ENCODE data around the gene PCSK7. TPM values are rescaled to one million over a fixed set of nuclear protein-coding genes. Genes with fewer than 3 reads are reported as not detected.

Gene PCSK7
- total RNA-seq, 4 donors from 2014 or later: 39.8 to 78.1 (median 50.0) TPM

DNA sequence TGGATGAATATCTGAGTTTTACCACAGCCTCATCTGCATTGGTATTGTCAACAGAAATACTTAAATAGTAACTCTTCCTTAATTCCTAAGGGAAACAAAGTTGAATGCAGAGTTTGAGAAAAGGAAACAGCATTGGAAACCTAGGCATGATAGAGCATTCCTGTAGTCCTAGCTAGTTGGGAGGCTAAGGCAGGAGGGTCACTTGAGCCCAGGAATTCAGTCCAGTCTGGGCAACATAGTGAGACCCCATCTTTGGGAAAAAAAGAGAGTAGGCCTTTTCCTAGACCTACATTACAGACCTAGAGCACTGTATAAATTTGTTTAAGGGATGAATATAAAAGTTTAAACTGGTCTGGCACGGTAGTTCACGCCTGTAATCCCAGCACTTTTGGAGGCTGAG lies 74.4 kb downstream of the PCSK7 start:
- DNase-seq (ENCODE audit: low spot score) (no peak), ATAC-seq (ENCODE audit: low FRiP score) (no peak)
- TF ChIP-seq, protein P1, sequence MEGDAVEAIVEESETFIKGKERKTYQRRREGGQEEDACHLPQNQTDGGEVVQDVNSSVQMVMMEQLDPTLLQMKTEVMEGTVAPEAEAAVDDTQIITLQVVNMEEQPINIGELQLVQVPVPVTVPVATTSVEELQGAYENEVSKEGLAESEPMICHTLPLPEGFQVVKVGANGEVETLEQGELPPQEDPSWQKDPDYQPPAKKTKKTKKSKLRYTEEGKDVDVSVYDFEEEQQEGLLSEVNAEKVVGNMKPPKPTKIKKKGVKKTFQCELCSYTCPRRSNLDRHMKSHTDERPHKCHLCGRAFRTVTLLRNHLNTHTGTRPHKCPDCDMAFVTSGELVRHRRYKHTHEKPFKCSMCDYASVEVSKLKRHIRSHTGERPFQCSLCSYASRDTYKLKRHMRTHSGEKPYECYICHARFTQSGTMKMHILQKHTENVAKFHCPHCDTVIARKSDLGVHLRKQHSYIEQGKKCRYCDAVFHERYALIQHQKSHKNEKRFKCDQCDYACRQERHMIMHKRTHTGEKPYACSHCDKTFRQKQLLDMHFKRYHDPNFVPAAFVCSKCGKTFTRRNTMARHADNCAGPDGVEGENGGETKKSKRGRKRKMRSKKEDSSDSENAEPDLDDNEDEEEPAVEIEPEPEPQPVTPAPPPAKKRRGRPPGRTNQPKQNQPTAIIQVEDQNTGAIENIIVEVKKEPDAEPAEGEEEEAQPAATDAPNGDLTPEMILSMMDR (IDR thresholded peaks at IDR 0.05): no peak

DNA sequence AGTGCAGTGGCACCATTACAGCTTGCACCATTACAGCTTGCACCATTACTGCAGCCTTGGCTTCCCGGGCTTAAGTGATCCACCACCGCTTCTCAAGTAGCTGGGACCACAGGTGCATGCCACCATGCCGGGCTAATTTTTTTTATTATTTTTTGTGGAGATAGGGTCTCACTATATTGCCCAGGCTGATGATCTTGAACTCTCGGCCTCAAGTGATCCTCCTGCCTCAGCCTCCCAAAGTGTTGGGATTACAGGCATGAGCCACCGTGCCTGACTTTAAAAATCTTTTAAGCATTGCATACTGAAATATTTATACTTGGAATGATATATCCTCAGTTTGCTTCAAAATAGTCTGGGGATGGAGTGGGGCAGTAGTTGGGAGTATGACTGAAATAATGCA lies 77.4 kb downstream of the PCSK7 start:
- TF ChIP-seq, protein P1 (IDR thresholded peaks at IDR 0.05): no peak
- no peak for DNase-seq (ENCODE audit: low spot score)
- no peak for ATAC-seq (ENCODE audit: low FRiP score)

Small RNA genes within 50 kb of the gene (small RNA-seq; reads per million reads assigned to genes)
- not detected for gene RF00564

Other genes starting within 250 kb of the PCSK7 start
- gene SIK3, start 133.6 kb downstream of the PCSK7 start, total RNA-seq: 10 to 100 TPM; 31.2 to 54.6 (median 50.2) TPM
- 100 to 1,000 TPM in 2 of 4 donors, 10 to 100 TPM in 2; 76.0 to 108 (median 98.6) TPM for gene PAFAH1B2, start 87.8 kb downstream of the PCSK7 start, total RNA-seq
- 100 to 1,000 TPM in 1 of 4 donors, 10 to 100 TPM in 3; 63.4 to 101 (median 81.1) TPM for gene SIDT2, start 53.3 kb downstream of the PCSK7 start, total RNA-seq
- 1,000 to 10,000 TPM in 1 of 4 donors, 100 to 1,000 TPM in 3; 731 to 1,161 (median 827) TPM for gene TAGLN, start 32.7 kb downstream of the PCSK7 start, total RNA-seq
- 10 to 100 TPM in 2 of 4 donors, 1 to 10 TPM in 2; 7.7 to 12.1 (median 9.8) TPM for gene RNF214, start 598 bp upstream of the PCSK7 start, total RNA-seq
- 10 to 100 TPM in 1 of 4 donors, 1 to 10 TPM in 3; 2.3 to 12.0 (median 5.7) TPM for gene BACE1-AS, start 59.3 kb upstream of the PCSK7 start, total RNA-seq
- 10 to 100 TPM; 20.0 to 32.4 (median 24.7) TPM for gene BACE1, start 84.2 kb upstream of the PCSK7 start, total RNA-seq
- 10 to 100 TPM; 15.1 to 20.3 (median 19.4) TPM for gene CEP164, start 95.8 kb upstream of the PCSK7 start, total RNA-seq